MM.1S (cell line): ENCODE data around the gene FAM117A.

Experiments used
- CTCF ChIP-seq: fragments of 300-600 bp; sonication (generic); IDR thresholded peaks from 2 replicates; pipeline ENCODE4 v1.5.1; 2016; ENCODE audit warnings: antibody characterized with exemption, low read length, mixed read lengths
- EZH2 ChIP-seq: fragments of 300-600 bp; sonication (generic); optimal IDR thresholded peaks from 2 replicates; pipeline ENCODE3; 2017; ENCODE audit warnings: low read depth, mild to moderate bottlenecking, antibody characterized with exemption, low read length, mixed read lengths
- EZH2phosphoT487 ChIP-seq: fragments of 300-600 bp; sonication (generic); IDR thresholded peaks from 2 replicates; pipeline ENCODE4 v1.6.1; 2018; ENCODE audit warnings: antibody characterized with exemption, low read length

- TF ChIP-seq CTCF (no peak), EZH2 (no peak), EZH2phosphoT487 (no peak)
Measured at GRCh38 chr17:49762151-49762941, 1.6 kb downstream of the FAM117A start.
